Neural crest cell (in vitro differentiated cells): Measurements from ENCODE around the gene CHID1. TPM values are rescaled to one million over a fixed set of nuclear protein-coding genes. Genes with fewer than 3 reads are reported as not detected.

Experiments used
- DNase-seq: peaks from one replicate; pipeline ENCODE4 v3.0.0; 2021; ENCODE audit warnings: low read depth, mixed read lengths, low spot score
- H3K27ac Mint-ChIP-seq: one replicate; pipeline ENCODE4 v1.8.0; 2021; ENCODE audit warnings: mild to moderate bottlenecking, mixed read lengths; ENCODE audit not compliant: unreplicated experiment
- H3K27me3 Mint-ChIP-seq: 2 replicates; pipeline ENCODE4 v1.8.0; 2021; ENCODE audit warnings: low read depth, mild to moderate bottlenecking, mixed read lengths
- H3K36me3 Mint-ChIP-seq: 2 replicates; pipeline ENCODE4 v1.8.0; 2021; ENCODE audit warnings: low read depth, mild to moderate bottlenecking, mixed read lengths
- H3K4me1 Mint-ChIP-seq: 2 replicates; pipeline ENCODE4 v1.8.0; 2021; ENCODE audit warnings: mixed read lengths
- H3K4me3 Mint-ChIP-seq: one replicate; pipeline ENCODE4 v1.8.0; 2021; ENCODE audit warnings: mild to moderate bottlenecking, mixed read lengths
- H3K9me3 Mint-ChIP-seq: 2 replicates; pipeline ENCODE4 v1.8.0; 2021; ENCODE audit warnings: mixed read lengths
- total RNA-seq: library from RNA; stranded (reverse); gene quantifications from 2 replicates; pipeline ENCODE4 v1.2.1, GENCODE V29; 2021
- TF ChIP-seq, protein P1 (sequence below): fragments of 200-600 bp; sonication (generic); conservative IDR thresholded peaks from 2 replicates; pipeline ENCODE4 v1.5.0; 2021; ENCODE audit warnings: antibody characterized with exemption, mild to moderate bottlenecking

CHID1 gene
- total RNA-seq, 1 donor from 2014 or later = 82.4 TPM

GRCh38 chr11:847876-848275, 62.7 kb downstream of the CHID1 start:
- H3K27ac Mint-ChIP-seq = no peak overlapping the region
- DNase-seq = no peak

GRCh38 chr11:846496-847098, 64.0 kb downstream of the CHID1 start:
- TF ChIP-seq, protein P1, sequence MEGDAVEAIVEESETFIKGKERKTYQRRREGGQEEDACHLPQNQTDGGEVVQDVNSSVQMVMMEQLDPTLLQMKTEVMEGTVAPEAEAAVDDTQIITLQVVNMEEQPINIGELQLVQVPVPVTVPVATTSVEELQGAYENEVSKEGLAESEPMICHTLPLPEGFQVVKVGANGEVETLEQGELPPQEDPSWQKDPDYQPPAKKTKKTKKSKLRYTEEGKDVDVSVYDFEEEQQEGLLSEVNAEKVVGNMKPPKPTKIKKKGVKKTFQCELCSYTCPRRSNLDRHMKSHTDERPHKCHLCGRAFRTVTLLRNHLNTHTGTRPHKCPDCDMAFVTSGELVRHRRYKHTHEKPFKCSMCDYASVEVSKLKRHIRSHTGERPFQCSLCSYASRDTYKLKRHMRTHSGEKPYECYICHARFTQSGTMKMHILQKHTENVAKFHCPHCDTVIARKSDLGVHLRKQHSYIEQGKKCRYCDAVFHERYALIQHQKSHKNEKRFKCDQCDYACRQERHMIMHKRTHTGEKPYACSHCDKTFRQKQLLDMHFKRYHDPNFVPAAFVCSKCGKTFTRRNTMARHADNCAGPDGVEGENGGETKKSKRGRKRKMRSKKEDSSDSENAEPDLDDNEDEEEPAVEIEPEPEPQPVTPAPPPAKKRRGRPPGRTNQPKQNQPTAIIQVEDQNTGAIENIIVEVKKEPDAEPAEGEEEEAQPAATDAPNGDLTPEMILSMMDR = no peak
- DNase-seq = no peak
- H3K4me3 Mint-ChIP-seq = peak overlapping the region; percentile 79
- H3K36me3 Mint-ChIP-seq = no peaks in the 10 kb centered on the region
- peaks cover 6% of the 10 kb centered on the region for H3K4me1 Mint-ChIP-seq
- no peaks in the 10 kb centered on the region for H3K9me3 Mint-ChIP-seq
- H3K27ac Mint-ChIP-seq = no peak overlapping the region
- peaks cover 25% of the 10 kb centered on the region for H3K27me3 Mint-ChIP-seq

More at GRCh38 chr11:847876-848275, 62.7 kb downstream of the CHID1 start:
- Mint-ChIP-seq H3K4me1 (peaks cover 6% of the 10 kb centered on the region), H3K9me3 (no peaks in the 10 kb centered on the region), H3K36me3 (no peaks in the 10 kb centered on the region), H3K27me3 (peaks cover 31% of the 10 kb centered on the region), H3K4me3 (no peak overlapping the region)
- TF ChIP-seq, protein P1 = no peak

DNA sequence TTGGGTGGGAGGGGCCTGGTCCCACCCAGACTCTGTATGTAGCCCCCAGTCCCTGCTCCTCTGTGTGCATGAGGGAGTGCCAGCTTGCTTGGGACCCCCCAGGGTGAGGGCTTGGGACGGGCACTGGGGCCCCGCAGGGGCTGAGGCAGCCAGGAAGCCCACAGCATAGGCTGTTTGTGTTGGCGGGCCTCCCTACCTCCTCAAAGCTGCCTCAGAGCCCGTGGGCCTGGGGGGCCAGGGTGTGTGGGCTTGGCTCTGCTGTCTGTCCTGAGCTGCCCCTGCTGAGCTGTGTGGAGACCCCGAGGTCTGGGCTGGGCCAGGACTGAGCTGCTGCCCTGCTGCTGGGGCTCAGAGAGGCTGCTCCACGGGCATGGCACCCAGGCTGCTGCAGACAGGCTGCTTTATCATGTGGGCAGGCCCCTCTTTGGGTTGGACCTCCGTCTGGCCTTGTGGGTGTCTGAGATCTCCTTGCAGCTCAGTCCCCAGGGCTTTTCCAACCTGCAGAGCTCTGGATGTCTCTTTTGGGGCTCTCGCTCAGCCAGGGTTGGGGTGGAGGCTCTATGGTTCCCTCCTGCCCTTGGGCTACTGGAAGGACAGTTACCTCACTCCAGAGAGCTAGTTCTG, 64.6 kb downstream of the CHID1 start:
- H3K27ac Mint-ChIP-seq = no peak overlapping the region
- no peaks in the 10 kb centered on the region for H3K9me3 Mint-ChIP-seq
- H3K4me3 Mint-ChIP-seq = peak overlapping the region; percentile 62
- H3K27me3 Mint-ChIP-seq = peaks cover 20% of the 10 kb centered on the region
- TF ChIP-seq, protein P1 = no peak
- no peaks in the 10 kb centered on the region for H3K36me3 Mint-ChIP-seq
- no peak for DNase-seq
- H3K4me1 Mint-ChIP-seq = peaks cover 11% of the 10 kb centered on the region

DNA sequence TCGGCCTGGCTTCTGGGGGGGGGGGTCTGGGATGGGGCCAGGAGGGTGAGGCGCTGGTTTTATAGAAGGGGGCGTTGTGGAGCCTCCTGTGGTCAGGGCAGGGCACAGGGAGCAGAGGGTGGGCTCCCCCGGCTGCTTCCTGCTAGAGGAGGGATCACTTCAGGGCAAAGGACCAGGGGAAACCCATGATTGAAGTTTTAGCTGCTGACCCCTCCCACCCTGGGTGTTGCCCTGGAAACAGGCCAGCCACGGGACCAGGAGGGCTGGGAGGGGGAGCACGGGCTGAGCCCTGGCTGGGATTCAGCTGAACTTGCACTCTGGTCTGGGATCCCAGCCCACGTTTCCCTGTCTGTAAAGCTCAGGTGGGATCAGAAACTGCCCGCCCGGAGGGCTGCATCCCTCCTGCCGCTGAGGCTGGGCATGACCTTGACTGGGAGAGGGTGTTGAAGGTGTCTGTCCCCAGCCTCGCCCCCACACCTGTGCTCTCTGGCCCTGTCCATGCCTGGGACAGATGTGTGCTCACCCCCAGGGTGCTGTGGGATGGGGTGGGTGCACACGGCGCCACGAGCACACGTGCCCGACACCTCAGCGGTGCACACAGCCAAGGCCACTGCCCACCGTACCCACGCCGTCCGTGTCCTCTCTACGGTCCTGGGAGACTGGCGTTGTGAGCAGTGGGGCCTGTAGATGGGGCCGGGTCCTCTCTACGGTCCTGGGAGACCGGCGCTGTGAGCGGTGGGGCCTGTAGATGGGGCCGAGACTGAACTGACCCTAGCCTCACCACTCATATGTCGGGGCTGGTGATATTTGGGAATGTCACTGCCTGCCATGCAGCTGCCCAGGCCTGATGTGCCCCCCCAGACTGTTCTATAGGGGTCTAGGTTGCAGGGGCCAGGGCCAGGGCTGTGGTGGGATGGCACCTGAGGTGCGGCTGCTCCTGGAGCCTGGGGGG, 65.6 kb downstream of the CHID1 start:
- peaks cover 15% of the 10 kb centered on the region for H3K27me3 Mint-ChIP-seq
- H3K4me1 Mint-ChIP-seq = peaks cover 18% of the 10 kb centered on the region
- TF ChIP-seq, protein P1 = peak; percentile 36
- H3K36me3 Mint-ChIP-seq = peaks cover 5% of the 10 kb centered on the region
- DNase-seq = peak; percentile 64
- no peaks in the 10 kb centered on the region for H3K9me3 Mint-ChIP-seq
- no peak overlapping the region for H3K27ac Mint-ChIP-seq
- H3K4me3 Mint-ChIP-seq = peak overlapping the region; percentile 89

- TF ChIP-seq, protein P1 = no peak
- peak overlapping the region; percentile 89 for H3K4me3 Mint-ChIP-seq
- H3K27me3 Mint-ChIP-seq = peaks cover 15% of the 10 kb centered on the region
- DNase-seq = no peak
- H3K36me3 Mint-ChIP-seq = peaks cover 5% of the 10 kb centered on the region
- H3K4me1 Mint-ChIP-seq = peaks cover 18% of the 10 kb centered on the region
- no peak overlapping the region for H3K27ac Mint-ChIP-seq
- H3K9me3 Mint-ChIP-seq = no peaks in the 10 kb centered on the region
Observed at GRCh38 chr11:843818-844692, 66.6 kb downstream of the CHID1 start.
